NB4 (cell line): ENCODE results near the gene APC2.

ENCODE experiments used
- DNase-seq: peaks from one replicate; pipeline ENCODE4 v3.0.0; 2010; ENCODE audit warnings: low read depth
- H3K4me3 ChIP-seq: one replicate; pipeline ENCODE4 v1.5.1; 2011; ENCODE audit warnings: mild to moderate bottlenecking, low read depth, low read length, moderate library complexity
- MYC ChIP-seq: IDR thresholded peaks from 2 replicates; pipeline ENCODE4 v1.6.1; 2011; ENCODE audit warnings: low read depth, low read length
- POLR2A ChIP-seq: IDR thresholded peaks from 2 replicates; pipeline ENCODE4 v1.6.1; 2011; ENCODE audit warnings: mild to moderate bottlenecking; ENCODE audit not compliant: insufficient read length; ENCODE audit errors: extremely low read depth
- TF ChIP-seq, protein P1 (sequence below): IDR thresholded peaks from 2 replicates; pipeline ENCODE4 v1.6.1; 2011; ENCODE audit warnings: low read depth, low read length
- TF ChIP-seq, protein P2 (sequence below): IDR thresholded peaks from one replicate; pipeline ENCODE4 v1.5.1; 2012; ENCODE audit warnings: low read depth, low read length

The APC2 gene

DNA sequence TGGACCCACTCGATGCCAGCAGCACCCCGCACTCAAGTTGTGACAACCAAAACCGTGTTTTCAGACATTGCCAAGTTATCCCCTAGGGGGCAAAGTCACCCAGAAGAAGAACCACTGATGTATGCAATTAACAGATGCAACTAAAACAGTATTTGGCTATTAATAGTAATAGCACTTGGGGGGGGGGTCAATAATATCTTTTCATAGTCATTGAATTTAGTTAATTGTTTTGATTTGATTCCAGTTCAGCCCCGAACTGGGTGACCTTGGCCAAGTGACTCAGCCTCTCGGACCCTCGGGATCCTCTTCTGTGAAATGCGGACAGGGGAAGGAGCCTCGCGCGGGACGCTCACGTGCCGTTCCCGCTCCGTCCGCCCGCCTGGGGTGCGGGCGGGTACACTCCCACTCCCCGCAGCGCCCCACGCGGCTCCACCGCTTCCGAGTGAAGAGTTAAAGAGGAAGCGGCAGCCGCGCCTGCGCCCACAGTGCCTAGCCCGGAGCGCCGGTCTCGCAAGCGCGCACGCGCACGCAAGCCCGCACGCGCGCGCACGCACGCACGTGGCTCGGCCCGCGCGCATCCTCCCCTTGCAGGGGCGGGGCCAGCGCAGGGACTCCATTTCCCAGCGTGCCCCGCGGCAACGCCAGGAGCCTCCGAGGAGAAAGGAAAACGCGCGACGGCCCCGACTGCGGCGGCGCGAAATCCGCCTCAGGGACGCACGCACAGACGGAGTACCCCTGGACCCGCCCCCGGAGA lies 43.0 kb upstream of the APC2 start:
- DNase-seq = peak; percentile 94
- TF ChIP-seq, protein P1, sequence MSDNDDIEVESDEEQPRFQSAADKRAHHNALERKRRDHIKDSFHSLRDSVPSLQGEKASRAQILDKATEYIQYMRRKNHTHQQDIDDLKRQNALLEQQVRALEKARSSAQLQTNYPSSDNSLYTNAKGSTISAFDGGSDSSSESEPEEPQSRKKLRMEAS = peak; percentile 95
- peak; percentile 86 for TF ChIP-seq MYC
- TF ChIP-seq, protein P2, sequence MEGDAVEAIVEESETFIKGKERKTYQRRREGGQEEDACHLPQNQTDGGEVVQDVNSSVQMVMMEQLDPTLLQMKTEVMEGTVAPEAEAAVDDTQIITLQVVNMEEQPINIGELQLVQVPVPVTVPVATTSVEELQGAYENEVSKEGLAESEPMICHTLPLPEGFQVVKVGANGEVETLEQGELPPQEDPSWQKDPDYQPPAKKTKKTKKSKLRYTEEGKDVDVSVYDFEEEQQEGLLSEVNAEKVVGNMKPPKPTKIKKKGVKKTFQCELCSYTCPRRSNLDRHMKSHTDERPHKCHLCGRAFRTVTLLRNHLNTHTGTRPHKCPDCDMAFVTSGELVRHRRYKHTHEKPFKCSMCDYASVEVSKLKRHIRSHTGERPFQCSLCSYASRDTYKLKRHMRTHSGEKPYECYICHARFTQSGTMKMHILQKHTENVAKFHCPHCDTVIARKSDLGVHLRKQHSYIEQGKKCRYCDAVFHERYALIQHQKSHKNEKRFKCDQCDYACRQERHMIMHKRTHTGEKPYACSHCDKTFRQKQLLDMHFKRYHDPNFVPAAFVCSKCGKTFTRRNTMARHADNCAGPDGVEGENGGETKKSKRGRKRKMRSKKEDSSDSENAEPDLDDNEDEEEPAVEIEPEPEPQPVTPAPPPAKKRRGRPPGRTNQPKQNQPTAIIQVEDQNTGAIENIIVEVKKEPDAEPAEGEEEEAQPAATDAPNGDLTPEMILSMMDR = no peak
- peak; percentile 32 for TF ChIP-seq POLR2A
- H3K4me3 ChIP-seq = peak overlapping the region; percentile 40

DNA sequence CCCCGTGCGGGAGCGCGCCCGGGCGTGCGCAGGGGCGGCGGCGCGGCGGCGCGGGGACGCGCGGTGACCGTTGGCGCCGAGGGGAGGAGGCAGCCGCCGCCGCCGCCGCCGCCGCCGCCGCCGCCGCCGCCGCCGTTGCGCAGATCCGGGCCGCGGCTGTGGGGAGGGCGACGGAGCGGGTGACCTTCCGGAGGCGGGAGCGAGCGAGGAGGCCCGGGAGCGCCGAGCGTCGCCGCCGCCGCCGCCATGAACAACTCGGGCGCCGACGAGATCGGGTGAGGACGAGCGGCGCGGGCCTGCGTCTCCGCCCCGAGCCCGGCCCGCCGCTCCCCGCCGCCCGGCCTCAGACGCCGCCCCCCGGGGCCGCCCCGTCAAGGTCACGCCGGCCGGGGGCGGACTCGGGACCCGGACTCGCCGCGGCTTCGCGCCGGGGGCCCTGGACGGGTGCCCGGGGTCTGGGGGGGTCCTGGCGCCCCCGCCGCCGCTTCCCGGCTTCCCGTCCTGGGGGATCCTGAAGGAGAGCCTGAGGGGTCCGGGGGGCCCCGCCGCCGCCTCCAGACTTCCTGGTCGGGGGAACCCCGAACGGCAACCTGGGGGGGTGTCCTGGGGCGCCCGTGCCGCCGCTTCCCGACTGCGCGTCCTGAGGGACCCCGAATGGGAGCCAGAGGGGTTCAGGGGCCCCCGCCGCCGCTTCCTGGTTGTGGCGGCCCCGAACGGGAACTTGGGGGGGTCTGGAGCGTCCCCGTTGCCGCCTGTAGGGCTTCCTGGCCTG lies 42.2 kb upstream of the APC2 start, which contains the start of gene DAZAP1:
Gene DAZAP1, plus strand, starts transcription at position 59 of the 772 bp plus-strand sequence. Its CDS starts 188 bp downstream, at position 247.
- no peak for TF ChIP-seq MYC
- TF ChIP-seq, protein P2 = no peak
- no peak for TF ChIP-seq POLR2A
- TF ChIP-seq, protein P1 = no peak
- peak; percentile 23 for DNase-seq

DNA sequence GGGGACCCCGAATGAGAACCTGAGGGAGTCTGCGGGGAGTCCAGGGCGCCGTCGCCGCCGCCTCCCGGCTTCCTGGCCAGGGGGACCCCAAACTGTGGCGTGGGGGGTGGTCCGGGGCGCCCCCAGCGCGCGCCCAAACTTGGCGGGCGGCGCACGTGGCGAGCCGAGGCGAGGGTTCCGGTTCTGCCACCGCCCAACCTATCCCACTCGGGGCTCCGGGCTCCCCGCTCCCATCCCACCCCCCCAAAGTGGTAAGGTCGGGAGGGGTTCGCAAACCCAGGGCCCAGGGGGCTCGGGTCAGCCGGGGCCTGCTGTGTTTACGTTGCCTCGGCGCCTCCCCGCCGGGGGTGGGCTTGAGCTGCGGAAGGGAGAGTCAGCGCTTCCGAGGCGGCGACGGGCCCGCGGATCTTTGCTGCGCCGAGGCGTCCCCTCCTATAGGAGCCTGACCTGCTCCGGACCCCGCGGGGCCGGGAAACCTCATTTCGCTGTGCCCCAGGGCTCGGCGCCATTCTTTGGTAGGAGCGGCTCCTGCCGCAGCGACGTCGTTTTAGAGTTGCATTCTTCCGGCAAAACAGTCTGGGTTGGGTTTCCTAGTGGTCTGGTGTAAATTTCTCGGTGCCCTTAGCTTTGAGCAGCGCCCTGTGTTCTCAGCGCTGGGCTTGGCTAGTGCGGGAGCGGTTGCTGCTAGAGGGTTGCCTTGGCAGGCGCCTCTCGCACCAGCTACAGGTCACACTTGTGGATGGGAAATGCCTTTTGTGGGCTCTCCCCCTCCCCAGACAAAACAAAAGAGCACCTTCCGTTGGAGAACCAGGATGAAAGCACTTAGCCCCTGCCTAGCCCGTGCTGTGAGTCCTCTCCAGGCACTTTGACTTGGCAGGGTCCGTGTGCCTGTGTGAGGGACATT lies 41.4 kb upstream of the APC2 start:
- H3K4me3 ChIP-seq = peak overlapping the region; percentile 81
- DNase-seq = peak; percentile 62
- no peak for TF ChIP-seq POLR2A
- TF ChIP-seq, protein P1 = peak; percentile 60

More for the DNA sequence above, 42.2 kb upstream of the APC2 start, which contains the start of gene DAZAP1:
- H3K4me3 ChIP-seq = peak within 1 kb of the TSS; percentile 81

DNA sequence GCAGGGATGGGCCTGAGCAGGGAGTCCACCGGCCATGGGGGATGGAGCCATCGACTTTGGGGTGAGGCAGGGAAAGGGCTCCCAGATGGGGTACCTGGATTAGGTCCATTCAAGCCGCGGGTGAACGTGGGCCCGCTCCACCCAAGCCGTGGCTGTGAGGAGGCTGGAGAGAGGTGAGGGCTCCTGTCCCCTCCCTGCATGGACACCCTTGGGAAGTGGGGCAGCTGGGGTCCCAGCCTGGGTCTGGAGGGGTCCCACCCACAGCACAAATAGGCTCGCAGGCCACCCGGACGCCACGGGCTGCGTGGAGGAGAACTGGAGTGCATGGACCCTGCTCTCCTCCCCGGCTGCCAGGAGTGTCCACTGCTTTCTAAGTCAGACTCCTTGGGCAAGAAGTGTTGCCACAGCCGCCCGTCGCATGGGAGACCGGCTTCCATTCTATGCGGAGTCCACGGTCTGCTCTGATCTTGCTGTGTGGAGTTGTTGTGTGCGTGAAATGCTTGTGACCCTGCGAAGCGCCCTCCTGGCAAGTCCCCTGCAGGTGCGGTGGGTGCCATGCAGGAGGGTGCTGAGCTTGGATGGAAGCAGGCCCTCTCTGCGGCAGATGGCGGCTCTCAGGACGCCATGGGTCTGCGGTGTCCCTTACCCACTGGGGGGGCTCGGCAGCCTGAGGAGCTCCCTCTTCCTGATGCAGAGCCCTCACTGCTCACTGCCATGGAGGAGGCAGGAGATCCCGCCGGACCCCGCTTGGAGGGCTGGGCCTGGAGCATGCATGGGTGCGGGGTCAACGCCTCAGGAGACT lies 40.5 kb upstream of the APC2 start:
- no peak for DNase-seq
- TF ChIP-seq, protein P1 = no peak
- TF ChIP-seq POLR2A (no peak), MYC (no peak)
- TF ChIP-seq, protein P2 = no peak
- peak overlapping the region; percentile 81 for H3K4me3 ChIP-seq

DNA sequence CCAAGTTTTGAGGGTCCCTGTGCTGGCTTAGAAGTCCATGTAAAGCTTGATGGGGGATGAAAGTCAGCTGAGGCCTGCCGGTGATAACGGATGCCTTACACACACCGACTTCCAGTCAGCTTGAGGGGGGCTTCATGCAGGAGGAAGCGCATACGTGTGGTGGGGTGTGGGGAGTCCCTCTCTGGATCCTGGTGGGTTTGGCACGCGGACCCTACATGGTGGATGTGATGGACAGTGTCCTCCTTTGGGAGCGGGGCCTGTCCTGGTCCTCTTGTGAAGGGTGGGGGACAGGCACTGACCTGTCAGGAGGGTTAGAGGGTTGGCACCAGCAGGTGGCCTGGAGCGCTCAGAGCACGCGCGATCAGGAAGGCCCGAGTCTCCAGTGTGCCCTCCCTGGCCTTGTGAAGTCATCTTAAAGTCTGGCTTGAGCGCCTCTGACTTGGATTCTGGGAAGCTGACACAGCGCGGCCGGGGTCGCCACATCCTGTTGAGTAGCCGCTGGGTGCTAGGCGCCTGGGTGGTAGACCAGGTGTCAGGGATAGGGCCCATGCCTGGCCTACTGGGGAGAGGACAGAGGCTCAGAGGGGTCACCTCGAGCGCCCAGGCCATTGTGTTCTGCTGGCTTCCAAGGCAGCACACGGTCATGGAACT lies 39.7 kb upstream of the APC2 start:
- TF ChIP-seq MYC = no peak
- no peak for TF ChIP-seq POLR2A
- TF ChIP-seq, protein P2 = no peak
- TF ChIP-seq, protein P1 = no peak
- DNase-seq = no peak
- no peak overlapping the region for H3K4me3 ChIP-seq
